Hepatocyte (in vitro differentiated cells): Measurements from ENCODE around the gene MDC1. TPM values are rescaled to one million over a fixed set of nuclear protein-coding genes. Genes with fewer than 3 reads are reported as not detected.
A peak's percentile ranks its signal among the peaks of the same experiment; 100 is the strongest.

Experiments
- DNase-seq: peaks from one replicate; pipeline ENCODE4 v3.0.0-alpha.2; 2016; ENCODE audit warnings: low spot score
- H2AFZ ChIP-seq: fragments of 200-600 bp; sonication (generic); 2 replicates; pipeline ENCODE4 v1.6.0; 2016; ENCODE audit warnings: antibody characterized with exemption, mild to moderate bottlenecking
- H3K27ac ChIP-seq: fragments of 200-600 bp; sonication (generic); 2 replicates; pipeline ENCODE4 v1.5.1; 2016; ENCODE audit warnings: mild to moderate bottlenecking
- H3K27me3 ChIP-seq: fragments of 200-600 bp; sonication (generic); 2 replicates; pipeline ENCODE4 v1.6.1; 2016
- H3K36me3 ChIP-seq: fragments of 200-600 bp; sonication (generic); replicated peaks from 2 replicates; pipeline ENCODE4 v1.5.1; 2016; ENCODE audit warnings: low read depth; ENCODE audit not compliant: insufficient read depth
- H3K4me1 ChIP-seq: fragments of 200-600 bp; sonication (generic); 2 replicates; pipeline ENCODE4 v1.5.1; 2016; ENCODE audit warnings: mild to moderate bottlenecking, moderate library complexity; ENCODE audit not compliant: insufficient read depth
- H3K4me2 ChIP-seq: fragments of 200-600 bp; sonication (generic); 2 replicates; pipeline ENCODE4 v1.6.0; 2016
- H3K4me3 ChIP-seq: fragments of 200-600 bp; sonication (generic); 2 replicates; pipeline ENCODE4 v1.5.1; 2016; ENCODE audit warnings: mild to moderate bottlenecking
- H3K79me2 ChIP-seq: fragments of 200-600 bp; sonication (generic); 2 replicates; pipeline ENCODE4 v1.6.0; 2017; ENCODE audit warnings: mild to moderate bottlenecking
- H3K9me2 ChIP-seq: fragments of 200-600 bp; sonication (generic); replicated peaks from 2 replicates; pipeline ENCODE4 v1.6.0; 2017; ENCODE audit warnings: mild to moderate bottlenecking; ENCODE audit not compliant: insufficient read depth
- H3K9me3 ChIP-seq: fragments of 200-600 bp; sonication (generic); 2 replicates; pipeline ENCODE4 v1.5.1; 2016; ENCODE audit warnings: low read depth, mild to moderate bottlenecking
- H4K20me1 ChIP-seq: fragments of 200-600 bp; sonication (generic); 2 replicates; pipeline ENCODE4 v1.6.0; 2016; ENCODE audit warnings: mild to moderate bottlenecking; ENCODE audit not compliant: insufficient read depth, poor library complexity, severe bottlenecking
- CTCF ChIP-seq: fragments of 200-600 bp; sonication (generic); IDR thresholded peaks from 2 replicates; pipeline ENCODE4 v1.5.1; 2016; ENCODE audit warnings: antibody characterized with exemption, mild to moderate bottlenecking; ENCODE audit not compliant: poor library complexity
- EZH2 ChIP-seq: fragments of 200-600 bp; sonication (generic); IDR thresholded peaks from 2 replicates; pipeline ENCODE4 v1.6.1; 2016; ENCODE audit warnings: antibody characterized with exemption, mild to moderate bottlenecking, borderline replicate concordance
- EZH2phosphoT487 ChIP-seq: fragments of 200-600 bp; sonication (generic); IDR thresholded peaks from one replicate; pipeline ENCODE4 v1.6.1; 2018; ENCODE audit warnings: antibody characterized with exemption, mild to moderate bottlenecking, low read depth, moderate library complexity; ENCODE audit not compliant: unreplicated experiment, severe bottlenecking
- WGBS: methylation state at CpG from one replicate; pipeline ENCODE4 v1.1.6; 2016; ENCODE audit warnings: low lambda C conversion rate; ENCODE audit errors: missing lambda C conversion rate; 5-methylcytosine and 5-hydroxymethylcytosine counted together
- polyA plus RNA-seq: library from polyadenylated mRNA; unstranded; fragments of >200 nt; fragmentation: Nextera tagmentation; extraction: Ambion mirVana; gene quantifications from 2 replicates; pipeline ENCODE4 v1.2.1, GENCODE V29; 2016
- total RNA-seq: library from RNA; depleted of rRNA; stranded (reverse); fragments of >200 nt; gene quantifications from 2 replicates; pipeline ENCODE4 v1.2.3, GENCODE V29; 2014

Gene MDC1
- total and polyA plus RNA-seq, 2 experiments from 2014 or later: 8.7 to 9.9 TPM

- 93% methylated on average over 3 of the region's 3 CpGs for WGBS
- Histone ChIP-seq H3K9me3 (no peaks in the 10 kb centered on the region), H3K79me2 (no peaks in the 10 kb centered on the region), H2AFZ (no peak overlapping the region), H3K27ac (no peak overlapping the region), H3K4me1 (peaks cover 28% of the 10 kb centered on the region), H3K9me2 (no peaks in the 10 kb centered on the region), H3K36me3 (no peaks in the 10 kb centered on the region), H3K4me2 (no peak overlapping the region), H4K20me1 (no peaks in the 10 kb centered on the region), H3K4me3 (no peak overlapping the region), H3K27me3 (no peaks in the 10 kb centered on the region)
- no peak for DNase-seq
- TF ChIP-seq EZH2phosphoT487 (no peak), CTCF (no peak), EZH2 (no peak)
Observed at GRCh38 chr6:30754631-30755030, 37.5 kb upstream of the MDC1 start.

GRCh38 chr6:30752157-30752927, 35.3 kb upstream of the MDC1 start:
- peak overlapping the region; percentile 19 for H3K4me2 ChIP-seq
- H3K9me3 ChIP-seq: no peaks in the 10 kb centered on the region
- no peaks in the 10 kb centered on the region for H3K79me2 ChIP-seq
- H4K20me1 ChIP-seq: no peaks in the 10 kb centered on the region
- peak; percentile 91 for DNase-seq
- no peaks in the 10 kb centered on the region for H3K9me2 ChIP-seq
- no peak overlapping the region for H2AFZ ChIP-seq
- TF ChIP-seq CTCF (no peak), EZH2 (no peak), EZH2phosphoT487 (no peak)
- H3K36me3 ChIP-seq: no peaks in the 10 kb centered on the region
- H3K27ac ChIP-seq: peak overlapping the region; percentile 97
- H3K4me1 ChIP-seq: peaks cover 48% of the 10 kb centered on the region
- H3K4me3 ChIP-seq: no peak overlapping the region
- H3K27me3 ChIP-seq: no peaks in the 10 kb centered on the region
- 52% methylated on average over 12 of the region's 12 CpGs for WGBS

- H2AFZ ChIP-seq: no peak overlapping the region
- H3K9me2 ChIP-seq: no peaks in the 10 kb centered on the region
- H3K36me3 ChIP-seq: no peaks in the 10 kb centered on the region
- H4K20me1 ChIP-seq: no peaks in the 10 kb centered on the region
- no peak for DNase-seq
- H3K4me1 ChIP-seq: peaks cover 48% of the 10 kb centered on the region
- H3K27ac ChIP-seq: peak overlapping the region; percentile 91
- no peaks in the 10 kb centered on the region for H3K79me2 ChIP-seq
- no peak overlapping the region for H3K4me2 ChIP-seq
- TF ChIP-seq EZH2phosphoT487 (no peak), EZH2 (no peak), CTCF (no peak)
- no peaks in the 10 kb centered on the region for H3K9me3 ChIP-seq
- H3K4me3 ChIP-seq: no peak overlapping the region
- no peaks in the 10 kb centered on the region for H3K27me3 ChIP-seq
Observed at GRCh38 chr6:30750379-30750668, 33.2 kb upstream of the MDC1 start.
